Activated naive CD4-positive, alpha-beta T cell treated with anti-CD3 and anti-CD28 coated beads, Interleukin-2, amount 10 ng/mL, durations not matched to agents 7 days and 5 days (primary cell): ENCODE results near the gene MYLK3.
A peak's percentile ranks its signal among the peaks of the same experiment; 100 is the strongest.
"Not testable (repeated sequence)": the region's sequence is repeated elsewhere in the genome, so short reads cannot be mapped to it uniquely, and the experiment has no call there.

Source experiments
- CTCF ChIA-PET: fragments of 350-600 bp; sonication (Branson Sonifier 250); formaldehyde crosslinking; loops from one replicate; lab custom pipeline; 2021; ENCODE audit warnings: antibody characterized with exemption; lab: Charles Lee
- DNase-seq: peaks from one replicate; pipeline ENCODE4 v3.0.0-alpha.2; 2020
- H3K27ac Mint-ChIP-seq: one replicate; pipeline ENCODE4 v1.8.0; 2021; ENCODE audit warnings: mild to moderate bottlenecking, moderate library complexity, mixed read lengths
- H3K27me3 Mint-ChIP-seq: one replicate; pipeline ENCODE4 v1.8.0; 2021; ENCODE audit warnings: mild to moderate bottlenecking, mixed read lengths
- H3K36me3 Mint-ChIP-seq: one replicate; pipeline ENCODE4 v1.8.0; 2021; ENCODE audit warnings: mixed read lengths
- H3K4me1 Mint-ChIP-seq: one replicate; pipeline ENCODE4 v1.8.0; 2021; ENCODE audit warnings: mixed read lengths
- H3K4me3 Mint-ChIP-seq: one replicate; pipeline ENCODE4 v1.8.0; 2021; ENCODE audit warnings: mild to moderate bottlenecking, moderate library complexity, mixed read lengths
- H3K9me3 Mint-ChIP-seq: one replicate; pipeline ENCODE4 v1.8.0; 2021; ENCODE audit warnings: mixed read lengths

Gene MYLK3

GRCh38 chr16:46677943-46678342 is 70.2 kb downstream of the MYLK3 start:
- not testable (repeated sequence) for H3K4me1 Mint-ChIP-seq, H3K27me3 Mint-ChIP-seq, H3K9me3 Mint-ChIP-seq, H3K4me3 Mint-ChIP-seq, H3K27ac Mint-ChIP-seq, DNase-seq
- peaks cover 55% of the 10 kb centered on the region for H3K36me3 Mint-ChIP-seq
- CTCF ChIA-PET = interaction anchor here (1.3 kb wide), 1 partner anchor 230 kb away, joined by 4 read pairs; no protein-coding TSS in a partner anchor

DNA sequence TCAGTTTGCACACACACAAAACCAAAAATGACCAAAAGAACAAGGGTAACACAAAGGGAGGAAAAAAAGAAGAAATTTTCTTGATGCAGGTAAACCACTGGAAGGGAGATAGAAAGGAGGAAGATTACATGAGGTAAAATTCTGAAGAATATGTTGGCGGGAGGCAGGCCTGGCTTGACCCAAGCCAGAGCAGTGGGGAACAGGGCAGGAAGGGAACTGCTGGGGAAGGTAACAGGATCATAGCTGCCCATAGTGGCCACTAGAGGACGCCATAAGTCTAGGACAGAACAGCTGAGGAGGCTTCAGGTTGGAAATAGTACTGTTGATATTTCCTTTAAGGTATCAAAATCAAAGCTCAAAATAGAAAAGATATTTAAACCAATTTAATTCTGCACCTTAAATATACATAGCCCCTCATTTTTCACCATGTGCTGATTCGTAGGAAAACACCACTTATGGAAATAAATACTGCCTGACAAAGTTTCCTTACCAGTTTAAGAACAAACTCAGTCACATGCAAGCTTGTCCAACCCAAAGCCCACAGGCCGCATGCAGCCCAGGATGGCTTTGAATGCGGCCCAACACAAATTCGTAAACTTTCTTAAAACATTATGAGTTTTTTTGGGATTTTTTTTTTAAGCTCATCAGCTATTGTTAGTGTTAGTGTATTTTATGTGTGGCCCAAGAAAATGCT is 74.7 kb downstream of the MYLK3 start:
- CTCF ChIA-PET = interaction anchor here (0.6 to 3.7 kb wide), 31 partner anchors 9 to 1491 kb away, joined by 3 to 51 read pairs (median 4); partner anchors contain the start of gene ORC6
- Mint-ChIP-seq H3K27me3 (no peaks in the 10 kb centered on the region), H3K4me1 (no peaks in the 10 kb centered on the region), H3K9me3 (no peaks in the 10 kb centered on the region), H3K36me3 (peaks cover 61% of the 10 kb centered on the region), H3K27ac (no peak overlapping the region), H3K4me3 (no peak overlapping the region)
- peak; percentile 66 for DNase-seq

- CTCF ChIA-PET = no interaction called here
- Mint-ChIP-seq H3K36me3 (peaks cover 56% of the 10 kb centered on the region), H3K4me1 (peaks cover 7% of the 10 kb centered on the region), H3K27ac (no peak overlapping the region), H3K27me3 (no peaks in the 10 kb centered on the region), H3K9me3 (no peaks in the 10 kb centered on the region), H3K4me3 (no peak overlapping the region)
- no peak for DNase-seq
These were observed 86.0 kb downstream of the MYLK3 start for GRCh38 chr16:46662123-46662522.

DNA sequence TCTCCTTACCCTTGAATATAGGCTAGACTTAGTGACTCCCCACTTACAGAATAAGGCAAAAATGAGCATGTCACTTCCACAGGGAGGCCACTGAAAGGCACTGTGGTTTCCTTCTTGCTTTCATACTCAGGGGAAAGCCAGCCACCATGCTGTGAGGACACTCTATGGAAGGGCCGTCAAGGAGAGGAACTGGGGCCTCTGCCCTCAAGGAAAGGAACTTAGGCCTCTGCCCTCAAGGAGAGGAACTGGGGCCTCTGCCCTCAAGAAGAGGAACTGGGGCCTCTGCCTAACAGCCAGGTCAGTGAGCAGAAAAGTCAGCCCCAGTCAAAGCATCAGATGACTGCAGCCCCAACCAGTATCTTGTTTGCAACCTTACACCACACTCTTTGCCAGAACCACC is 89.2 kb downstream of the MYLK3 start:
- no peak overlapping the region for H3K4me3 Mint-ChIP-seq

More for the DNA sequence above, 89.2 kb downstream of the MYLK3 start:
- Mint-ChIP-seq H3K27me3 (no peaks in the 10 kb centered on the region), H3K9me3 (no peaks in the 10 kb centered on the region), H3K27ac (peak overlapping the region; percentile 38), H3K36me3 (peaks cover 42% of the 10 kb centered on the region), H3K4me1 (peaks cover 7% of the 10 kb centered on the region)
- no peak for DNase-seq
- CTCF ChIA-PET = interaction anchor here (1.2 to 2.9 kb wide), 2 partner anchors 15 to 16 kb away, joined by 3 to 11 read pairs; no protein-coding TSS in a partner anchor
